Measurements from ENCODE around the gene NAV1. TPM values are rescaled to one million over a fixed set of nuclear protein-coding genes. Genes with fewer than 3 reads are reported as not detected.
A peak's percentile ranks its signal among the peaks of the same experiment; 100 is the strongest.

The NAV1 gene
- total and polyA plus RNA-seq, 9 of the 15 experiments (the other 6 are each of a cell fraction or from before 2014, with no cell fraction given), result 0.91 to 16.8 (median 3.2) TPM

GRCh38 chr1:201551877-201552731 lies 13.2 kb downstream of the NAV1 start (continued):
- TF ChIP-seq ZBTB11 (CRISPR knock-in tag; IDR thresholded peaks at IDR 0.05) (no peak), SRSF9 (IDR thresholded peaks at IDR 0.05; ENCODE audit: borderline replicate concordance, low read depth, low read length) (no peak), HNRNPL (IDR thresholded peaks at IDR 0.05; ENCODE audit: low read depth, low read length) (no peak), ZNF318 (IDR thresholded peaks at IDR 0.05; ENCODE audit: borderline replicate concordance in 1 of 2, low read depth in 1 of 2) (peak in 1 of 2 experiments; percentile 85; a peak in 2 of 4 replicates), ZNF583 (CRISPR knock-in tag; IDR thresholded peaks at IDR 0.05) (no peak), MAFG (tag; conservative IDR thresholded peaks at IDR 0.05) (peak; percentile 57), ZNF57 (CRISPR knock-in tag; IDR thresholded peaks at IDR 0.05) (no peak), HINFP (tag; conservative IDR thresholded peaks at IDR 0.05; ENCODE audit: low read depth) (no peak), POU5F1 (IDR thresholded peaks at IDR 0.05; ENCODE audit: borderline replicate concordance, low read depth, low read length, partially characterized antibody) (no peak), FOXP1 (CRISPR knock-in tag; IDR thresholded peaks at IDR 0.05) (peak; percentile 69; the same call in 1 of the 2 replicates), RHOXF2B (CRISPR knock-in tag; conservative IDR thresholded peaks at IDR 0.05) (peak; percentile 67; the same call in 1 of the 2 replicates), ZNF589 (CRISPR knock-in tag; IDR thresholded peaks at IDR 0.05; ENCODE audit: low read depth) (peak; percentile 87)

Measured in K562 (cell line).